22Rv1 (cell line): Measurements from ENCODE around the gene TMC8.

Experiments
- H3K27ac ChIP-seq: fragments of 450-650 bp; 2 replicates; pipeline ENCODE4 v1.5.1; 2017
- ZFX ChIP-seq: fragments of 450-650 bp; IDR thresholded peaks from 2 replicates; pipeline ENCODE4 v1.6.1; 2017; ENCODE audit warnings: antibody characterized with exemption, borderline replicate concordance
- TF ChIP-seq, protein P1 (sequence below): fragments of 450-650 bp; IDR thresholded peaks from 2 replicates; pipeline ENCODE4 v1.5.1; 2017; ENCODE audit warnings: mild to moderate bottlenecking

Gene TMC8

GRCh38 chr17:78092794-78093324 is 37.7 kb upstream of the TMC8 start:
- TF ChIP-seq, protein P1, sequence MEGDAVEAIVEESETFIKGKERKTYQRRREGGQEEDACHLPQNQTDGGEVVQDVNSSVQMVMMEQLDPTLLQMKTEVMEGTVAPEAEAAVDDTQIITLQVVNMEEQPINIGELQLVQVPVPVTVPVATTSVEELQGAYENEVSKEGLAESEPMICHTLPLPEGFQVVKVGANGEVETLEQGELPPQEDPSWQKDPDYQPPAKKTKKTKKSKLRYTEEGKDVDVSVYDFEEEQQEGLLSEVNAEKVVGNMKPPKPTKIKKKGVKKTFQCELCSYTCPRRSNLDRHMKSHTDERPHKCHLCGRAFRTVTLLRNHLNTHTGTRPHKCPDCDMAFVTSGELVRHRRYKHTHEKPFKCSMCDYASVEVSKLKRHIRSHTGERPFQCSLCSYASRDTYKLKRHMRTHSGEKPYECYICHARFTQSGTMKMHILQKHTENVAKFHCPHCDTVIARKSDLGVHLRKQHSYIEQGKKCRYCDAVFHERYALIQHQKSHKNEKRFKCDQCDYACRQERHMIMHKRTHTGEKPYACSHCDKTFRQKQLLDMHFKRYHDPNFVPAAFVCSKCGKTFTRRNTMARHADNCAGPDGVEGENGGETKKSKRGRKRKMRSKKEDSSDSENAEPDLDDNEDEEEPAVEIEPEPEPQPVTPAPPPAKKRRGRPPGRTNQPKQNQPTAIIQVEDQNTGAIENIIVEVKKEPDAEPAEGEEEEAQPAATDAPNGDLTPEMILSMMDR, result no peak
- TF ChIP-seq ZFX, result no peak
- H3K27ac ChIP-seq, result no peak overlapping the region

GRCh38 chr17:78095035-78095434 is 35.5 kb upstream of the TMC8 start:
- no peak overlapping the region for H3K27ac ChIP-seq
- TF ChIP-seq, protein P1, result no peak
- no peak for TF ChIP-seq ZFX

GRCh38 chr17:78096093-78096492 is 34.5 kb upstream of the TMC8 start:
- H3K27ac ChIP-seq, result no peak overlapping the region
- no peak for TF ChIP-seq ZFX
- TF ChIP-seq, protein P1, result no peak

GRCh38 chr17:78101112-78101511 is 29.5 kb upstream of the TMC8 start:
- H3K27ac ChIP-seq, result no peak overlapping the region
- TF ChIP-seq ZFX, result no peak
- TF ChIP-seq, protein P1, result no peak

DNA sequence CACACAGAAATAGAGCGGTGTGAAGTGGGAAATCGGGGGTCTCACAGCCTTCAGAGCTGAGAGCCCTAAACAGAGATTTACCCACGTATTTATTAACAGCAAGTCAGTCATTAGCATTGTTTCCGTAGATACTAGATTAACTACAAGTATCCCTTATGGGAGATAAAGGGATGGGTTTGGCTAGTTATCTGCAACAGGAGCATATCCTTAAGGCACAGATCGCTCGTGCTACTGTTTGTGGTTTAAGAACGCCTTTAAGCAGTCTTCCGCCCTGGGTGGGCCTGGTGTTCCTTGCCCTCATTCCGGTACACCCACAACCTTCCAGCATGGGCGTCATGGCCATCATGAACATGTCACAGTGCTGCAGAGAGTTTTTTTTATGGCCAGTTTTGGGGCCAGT is 29.0 kb upstream of the TMC8 start:
- TF ChIP-seq ZFX, result no peak
- TF ChIP-seq, protein P1, result no peak
- H3K27ac ChIP-seq, result no peak overlapping the region

DNA sequence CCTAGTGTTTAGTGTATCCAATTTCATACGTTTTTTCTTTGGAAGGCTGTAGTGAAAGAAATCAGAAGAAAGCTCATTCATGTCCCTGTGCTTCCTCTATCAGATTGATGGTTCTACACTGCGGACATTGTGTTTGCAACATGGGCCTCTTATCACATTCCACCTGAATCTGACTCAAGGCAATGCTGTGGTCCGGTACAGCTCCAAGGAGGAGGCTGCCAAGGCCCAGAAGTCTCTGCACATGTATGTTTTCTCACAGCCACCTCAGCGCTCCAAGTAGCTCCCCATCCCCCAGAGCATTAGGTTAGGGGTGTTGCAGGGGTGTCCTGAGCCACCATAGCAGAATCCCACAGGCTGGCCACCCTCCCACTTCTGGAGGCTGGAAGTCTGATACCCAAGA is 27.3 kb upstream of the TMC8 start:
- peak overlapping the region; percentile 23; the same call in 1 of the 2 replicates for H3K27ac ChIP-seq
- TF ChIP-seq, protein P1, result no peak
- no peak for TF ChIP-seq ZFX

- no peak for TF ChIP-seq ZFX
- TF ChIP-seq, protein P1, result no peak
- H3K27ac ChIP-seq, result 0 out of 2 replicates have a peak overlapping the region, but pooled peaks have one; percentile 23
These were observed 26.0 kb upstream of the TMC8 start for GRCh38 chr17:78104540-78104941.
